Measurements from ENCODE around the gene C4orf50. TPM values are rescaled to one million over a fixed set of nuclear protein-coding genes. Genes with fewer than 3 reads are reported as not detected.

The C4orf50 gene
- 0.02 TPM in 1 of 2 replicates, not detected in the other for total RNA-seq
- 0.02 TPM for total RNA-seq (2013)
- 0.01 TPM in 1 of 2 replicates, not detected in the other for polyA plus RNA-seq
- 0.09 and 0.14 TPM in 2 replicates for polyA minus RNA-seq

DNA sequence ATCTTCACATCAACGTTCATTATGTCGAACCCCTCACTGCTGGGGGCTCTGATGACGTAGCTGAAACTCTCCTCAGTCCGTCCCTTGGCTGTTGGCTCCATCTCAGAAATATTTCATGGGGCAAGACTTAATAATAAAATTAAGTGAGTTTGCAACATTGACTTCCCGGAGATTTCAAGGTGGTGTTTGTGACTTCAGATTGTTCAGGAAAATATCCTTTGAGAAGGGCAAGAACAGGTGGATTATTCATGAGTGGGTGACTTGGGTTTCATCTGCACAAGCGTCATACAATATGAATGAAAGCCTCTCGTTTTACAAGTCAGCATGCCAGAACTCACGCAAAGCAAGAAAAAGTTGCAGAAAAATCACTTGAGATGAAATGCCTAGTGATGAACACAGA lies at the start of gene C4orf50:
Gene C4orf50 (minus strand): TSS at position 101 of the 400 bp plus-strand sequence.
- intact Hi-C loops (cut with micrococcal nuclease): no loop called here
- H3K79me2 ChIP-seq (ENCODE audit: control insufficient read depth, insufficient read depth, low read length): no peaks in the 10 kb centered on the region
- no peak within 1 kb of the TSS for H3K4me3 Mint-ChIP-seq
- no peaks in the 10 kb centered on the region for H3K4me1 Mint-ChIP-seq
- H3K36me3 ChIP-seq (replicated peaks in 1 of 2; ENCODE audit: control extremely low read depth in 1 of 2, control insufficient read depth in 1 of 2, extremely low read depth in 1 of 2, insufficient read depth in 2 of 2, low read length in 1 of 2): no peaks in the 10 kb centered on the region
- ChIA-PET CTCF (interaction anchor here (1.0 kb wide), 1 partner anchor 13 kb away, joined by 3 read pairs; no protein-coding TSS in a partner anchor), POLR2A (no interaction called here)
- DNase-seq: no peak
- no peak within 1 kb of the TSS for H3K27ac Mint-ChIP-seq
- ATAC-seq (ENCODE audit: low read depth): no peak
- H4K20me1 ChIP-seq (ENCODE audit: control insufficient read depth, insufficient read depth, low read length, poor library complexity, severe bottlenecking): no peaks in the 10 kb centered on the region
- no peak within 1 kb of the TSS for H2AFZ ChIP-seq (ENCODE audit: insufficient read depth, low read depth, low read length, poor library complexity, severe bottlenecking)
- H3K27me3 ChIP-seq (replicated peaks in 1 of 4; ENCODE audit: control extremely low read depth in 1 of 4, control insufficient read depth in 3 of 4, insufficient read depth in 4 of 4, low read length in 3 of 4): peaks cover 0 to 6% (median 0%) of the 10 kb centered on the region in 4 experiments
- H3K9me3 Mint-ChIP-seq (ENCODE audit: insufficient read depth): no peaks in the 10 kb centered on the region
- peaks cover 0 to 10% (median 0%) of the 10 kb centered on the region in 3 donors for H3K9me3 ChIP-seq (ENCODE audit: control extremely low read depth in 1 of 3, control insufficient read depth in 2 of 3, insufficient read depth in 1 of 3, low read length in 2 of 3)
- no peak within 1 kb of the TSS for H3K27ac ChIP-seq (ENCODE audit: low read length in 2 of 2)
- no peak within 1 kb of the TSS for H3K4me3 ChIP-seq (ENCODE audit: control extremely low read depth in 1 of 5, extremely low read depth in 1 of 5, insufficient read depth in 1 of 5, low read depth in 2 of 5, low read length in 4 of 5)
- no peak within 1 kb of the TSS for H3K4me2 ChIP-seq (replicated peaks; ENCODE audit: low read depth, low read length, poor library complexity, severe bottlenecking)
- TF ChIP-seq EZH2 (IDR thresholded peaks at IDR 0.05; ENCODE audit: borderline replicate concordance, insufficient read depth, low read depth, low read length, poor library complexity, severe bottlenecking): no peak
- TF ChIP-seq, protein P1, sequence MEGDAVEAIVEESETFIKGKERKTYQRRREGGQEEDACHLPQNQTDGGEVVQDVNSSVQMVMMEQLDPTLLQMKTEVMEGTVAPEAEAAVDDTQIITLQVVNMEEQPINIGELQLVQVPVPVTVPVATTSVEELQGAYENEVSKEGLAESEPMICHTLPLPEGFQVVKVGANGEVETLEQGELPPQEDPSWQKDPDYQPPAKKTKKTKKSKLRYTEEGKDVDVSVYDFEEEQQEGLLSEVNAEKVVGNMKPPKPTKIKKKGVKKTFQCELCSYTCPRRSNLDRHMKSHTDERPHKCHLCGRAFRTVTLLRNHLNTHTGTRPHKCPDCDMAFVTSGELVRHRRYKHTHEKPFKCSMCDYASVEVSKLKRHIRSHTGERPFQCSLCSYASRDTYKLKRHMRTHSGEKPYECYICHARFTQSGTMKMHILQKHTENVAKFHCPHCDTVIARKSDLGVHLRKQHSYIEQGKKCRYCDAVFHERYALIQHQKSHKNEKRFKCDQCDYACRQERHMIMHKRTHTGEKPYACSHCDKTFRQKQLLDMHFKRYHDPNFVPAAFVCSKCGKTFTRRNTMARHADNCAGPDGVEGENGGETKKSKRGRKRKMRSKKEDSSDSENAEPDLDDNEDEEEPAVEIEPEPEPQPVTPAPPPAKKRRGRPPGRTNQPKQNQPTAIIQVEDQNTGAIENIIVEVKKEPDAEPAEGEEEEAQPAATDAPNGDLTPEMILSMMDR (IDR thresholded peaks at IDR 0.05): no peak
- WGBS (ENCODE audit: insufficient coverage): 93% methylated on average over 3 of the region's 8 CpGs
- peaks cover 13% of the 10 kb centered on the region for H3K27me3 Mint-ChIP-seq
- no peak within 1 kb of the TSS for H3K9ac ChIP-seq (ENCODE audit: low read length)
- H3K4me1 ChIP-seq (ENCODE audit: control insufficient read depth in 2 of 2, insufficient read depth in 2 of 2, low read length in 2 of 2): no peaks in the 10 kb centered on the region

DNA sequence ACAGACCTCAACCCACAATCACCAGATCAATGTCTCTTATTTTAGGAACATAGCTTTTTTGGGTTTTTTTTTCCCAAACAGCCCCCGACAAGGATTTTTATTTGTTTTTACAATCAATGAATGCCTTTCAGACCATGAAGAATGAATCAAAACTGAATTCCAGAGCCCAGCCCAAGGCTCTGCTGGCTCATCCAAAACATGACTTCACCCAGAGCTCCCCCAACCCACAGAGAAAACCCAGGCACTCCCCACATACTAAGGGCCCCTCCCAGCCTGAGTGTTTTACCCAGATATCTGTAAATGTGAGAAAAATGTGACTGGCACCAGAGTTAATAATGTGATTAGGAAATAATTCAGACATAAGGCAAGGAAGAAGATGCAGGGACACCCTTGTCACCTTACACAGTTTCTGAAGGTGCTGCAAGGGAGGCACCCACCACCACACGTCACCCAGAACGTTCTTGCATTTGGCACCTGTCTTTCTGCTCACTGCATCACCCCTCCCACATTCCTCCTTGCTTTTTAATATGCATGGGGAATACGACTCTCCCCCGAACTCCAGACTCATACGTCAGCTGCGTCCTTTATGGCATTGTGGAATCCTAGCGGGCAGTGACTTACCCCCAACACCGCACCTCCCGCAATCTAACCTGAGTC lies 47.8 kb upstream of the C4orf50 start:
- 96% methylated on average over 9 of the region's 10 CpGs for WGBS (ENCODE audit: insufficient coverage)
- intact Hi-C loops (cut with micrococcal nuclease): no loop called here

More for the DNA sequence above, 47.8 kb upstream of the C4orf50 start:
- Mint-ChIP-seq H3K4me3 (no peak overlapping the region), H3K4me1 (no peaks in the 10 kb centered on the region), H3K27me3 (peaks cover 6% of the 10 kb centered on the region), H3K27ac (no peak overlapping the region), H3K9me3 (ENCODE audit: insufficient read depth) (no peaks in the 10 kb centered on the region)
- ATAC-seq (ENCODE audit: low read depth): no peak
- H3K4me2 ChIP-seq (replicated peaks; ENCODE audit: low read depth, low read length, poor library complexity, severe bottlenecking): no peak overlapping the region
- H3K4me1 ChIP-seq (ENCODE audit: control insufficient read depth in 2 of 2, insufficient read depth in 2 of 2, low read length in 2 of 2): no peaks in the 10 kb centered on the region
- H3K36me3 ChIP-seq (replicated peaks in 1 of 2; ENCODE audit: control extremely low read depth in 1 of 2, control insufficient read depth in 1 of 2, extremely low read depth in 1 of 2, insufficient read depth in 2 of 2, low read length in 1 of 2): no peaks in the 10 kb centered on the region
- H3K79me2 ChIP-seq (ENCODE audit: control insufficient read depth, insufficient read depth, low read length): no peaks in the 10 kb centered on the region
- no peaks in the 10 kb centered on the region for H4K20me1 ChIP-seq (ENCODE audit: control insufficient read depth, insufficient read depth, low read length, poor library complexity, severe bottlenecking)
- no peak overlapping the region for H3K4me3 ChIP-seq (ENCODE audit: control extremely low read depth in 1 of 5, extremely low read depth in 1 of 5, insufficient read depth in 1 of 5, low read depth in 2 of 5, low read length in 4 of 5)
- no peak overlapping the region for H3K9ac ChIP-seq (ENCODE audit: low read length)
- DNase-seq: no peak
- TF ChIP-seq EZH2 (IDR thresholded peaks at IDR 0.05; ENCODE audit: borderline replicate concordance, insufficient read depth, low read depth, low read length, poor library complexity, severe bottlenecking): no peak
- TF ChIP-seq, protein P1 (IDR thresholded peaks at IDR 0.05): no peak
- ChIA-PET CTCF (interaction anchor here (0.7 kb wide), 1 partner anchor 1775 kb away, joined by 6 read pairs; no protein-coding TSS in a partner anchor), POLR2A (no interaction called here)
- H2AFZ ChIP-seq (ENCODE audit: insufficient read depth, low read depth, low read length, poor library complexity, severe bottlenecking): no peak overlapping the region
- H3K27me3 ChIP-seq (replicated peaks in 1 of 4; ENCODE audit: control extremely low read depth in 1 of 4, control insufficient read depth in 3 of 4, insufficient read depth in 4 of 4, low read length in 3 of 4): no peaks in the 10 kb centered on the region
- H3K9me3 ChIP-seq (ENCODE audit: control extremely low read depth in 1 of 3, control insufficient read depth in 2 of 3, insufficient read depth in 1 of 3, low read length in 2 of 3): peaks cover 0 to 18% (median 0%) of the 10 kb centered on the region in 3 donors
- no peak overlapping the region for H3K27ac ChIP-seq (ENCODE audit: low read length in 2 of 2)
